Measurements from ENCODE around the gene NOL9. TPM values are rescaled to one million over a fixed set of nuclear protein-coding genes. Genes with fewer than 3 reads are reported as not detected.

NOL9 gene
- total RNA-seq, 1 donor from 2014 or later: 26.8 TPM

GRCh38 chr1:6471970-6472368 is 82.3 kb downstream of the NOL9 start:
- Mint-ChIP-seq H3K4me3 (ENCODE audit: unreplicated experiment) (no peak overlapping the region), H3K27ac (ENCODE audit: unreplicated experiment) (no peak overlapping the region), H3K27me3 (ENCODE audit: low read depth, unreplicated experiment) (peaks cover 4% of the 10 kb centered on the region), H3K4me1 (ENCODE audit: low read depth, unreplicated experiment) (peaks cover under 1% of the 10 kb centered on the region), H3K9me3 (ENCODE audit: unreplicated experiment) (no peaks in the 10 kb centered on the region), H3K36me3 (ENCODE audit: low read depth, unreplicated experiment) (peaks cover 30% of the 10 kb centered on the region)
- peaks cover 54% of the 10 kb centered on the region for H4K20me1 ChIP-seq (ENCODE audit: insufficient read depth, low read length)
- DNase-seq (ENCODE audit: low read depth): no peak
- H3K79me2 ChIP-seq (ENCODE audit: insufficient read depth, low read length): no peaks in the 10 kb centered on the region
- no peak overlapping the region for H3K4me3 ChIP-seq (ENCODE audit: insufficient read depth, low read depth, low read length)
- H3K36me3 ChIP-seq (ENCODE audit: insufficient read depth, low read length): peaks cover 6% of the 10 kb centered on the region
- H3K27ac ChIP-seq (ENCODE audit: low read depth, low read length): no peak overlapping the region
- no peak overlapping the region for H3K9ac ChIP-seq (ENCODE audit: low read length)
- no peaks in the 10 kb centered on the region for H3K27me3 ChIP-seq (ENCODE audit: insufficient read depth, low read length)
- H3K9me3 ChIP-seq (ENCODE audit: insufficient read depth, low read depth, low read length): no peaks in the 10 kb centered on the region
- H3K4me1 ChIP-seq (ENCODE audit: insufficient read depth, low read length): no peaks in the 10 kb centered on the region
- no peak for TF ChIP-seq CTCF (IDR thresholded peaks at IDR 0.05; ENCODE audit: insufficient read depth, low read depth, low read length)
- TF ChIP-seq EZH2 (IDR thresholded peaks at IDR 0.05; ENCODE audit: insufficient read depth, low read length): no peak
- H3K4me2 ChIP-seq (ENCODE audit: low read length): no peak overlapping the region
- FAIRE-seq: no peak
- H2AFZ ChIP-seq (ENCODE audit: low read depth, low read length): no peak overlapping the region

Other genes with a start within 250 kb of the NOL9 start
- gene ACOT7, start 160.7 kb downstream of the NOL9 start, total RNA-seq: 75.6 and 91.1 TPM in 2 replicates
- gene HES2, start 134.6 kb downstream of the NOL9 start, total RNA-seq: 0.94 and 3.0 TPM in 2 replicates
- 0.66 and 0.96 TPM in 2 replicates for gene ESPN, start 129.7 kb downstream of the NOL9 start, total RNA-seq
- 16.5 and 18.8 TPM in 2 replicates for gene TNFRSF25, start 88.3 kb downstream of the NOL9 start, total RNA-seq
- gene PLEKHG5, start 62.8 kb downstream of the NOL9 start, total RNA-seq: 23.0 and 25.1 TPM in 2 replicates
- gene TAS1R1, start 794 bp upstream of the NOL9 start, total RNA-seq: not detected in 2 replicates
- gene ZBTB48, start 25.5 kb upstream of the NOL9 start, total RNA-seq: 20.0 and 26.5 TPM in 2 replicates
- gene KLHL21, start 48.4 kb upstream of the NOL9 start, total RNA-seq: 39.7 and 42.3 TPM in 2 replicates
- 23.7 and 24.7 TPM in 2 replicates for gene PHF13, start 59.2 kb upstream of the NOL9 start, total RNA-seq
- 15.1 and 16.5 TPM in 2 replicates for gene THAP3, start 70.4 kb upstream of the NOL9 start, total RNA-seq
- 58.9 and 63.9 TPM in 2 replicates for gene DNAJC11, start 147.3 kb upstream of the NOL9 start, total RNA-seq
- 69.2 and 77.6 TPM in 2 replicates for gene CAMTA1, start 230.9 kb upstream of the NOL9 start, total RNA-seq

Measured in astrocyte (in vitro differentiated cells and primary cell).